Erythroblast (primary cell): ENCODE measurements around the gene PPP1R13B.

Source experiments
- DNase-seq, 2 experiments: peaks; one replicate each; lab custom pipeline; 2025; lab: John Stamatoyannopoulos, UW
- GATA1 ChIP-seq: IDR thresholded peaks from 2 replicates; pipeline ENCODE4 v1.6.1; 2011; ENCODE audit warnings: low read depth, mild to moderate bottlenecking, control low read depth, low read length, moderate library complexity
- POLR2A ChIP-seq: IDR thresholded peaks from 2 replicates; pipeline ENCODE4 v1.6.1; 2011; ENCODE audit warnings: mild to moderate bottlenecking, low read length

PPP1R13B gene

GRCh38 chr14:103739466-103739792, 107.9 kb downstream of the PPP1R13B start:
- TF ChIP-seq POLR2A (no peak), GATA1 (no peak)

GRCh38 chr14:103738701-103739451, 108.5 kb downstream of the PPP1R13B start:
- TF ChIP-seq GATA1 = no peak
- no peak for TF ChIP-seq POLR2A

More at GRCh38 chr14:103739466-103739792, 107.9 kb downstream of the PPP1R13B start:
- no peak for DNase-seq

GRCh38 chr14:103738166-103738565, 109.2 kb downstream of the PPP1R13B start:
- no peak for TF ChIP-seq POLR2A
- TF ChIP-seq GATA1 = no peak

More at GRCh38 chr14:103738701-103739451, 108.5 kb downstream of the PPP1R13B start:
- no peak for DNase-seq

GRCh38 chr14:103737432-103738045, 109.8 kb downstream of the PPP1R13B start:
- no peak for TF ChIP-seq GATA1
- TF ChIP-seq POLR2A = no peak
- DNase-seq = no peak

More at GRCh38 chr14:103738166-103738565, 109.2 kb downstream of the PPP1R13B start:
- DNase-seq = no peak

- TF ChIP-seq GATA1 (no peak), POLR2A (no peak)
- DNase-seq = no peak
Observed at GRCh38 chr14:103736546-103737431, 110.6 kb downstream of the PPP1R13B start.

- no peak for DNase-seq
Observed at GRCh38 chr14:103735815-103736545, 111.4 kb downstream of the PPP1R13B start.

GRCh38 chr14:103735439-103735814, 111.9 kb downstream of the PPP1R13B start:
- no peak for TF ChIP-seq POLR2A
- TF ChIP-seq GATA1 = no peak

More at GRCh38 chr14:103735815-103736545, 111.4 kb downstream of the PPP1R13B start:
- TF ChIP-seq POLR2A = no peak
- no peak for TF ChIP-seq GATA1

DNA sequence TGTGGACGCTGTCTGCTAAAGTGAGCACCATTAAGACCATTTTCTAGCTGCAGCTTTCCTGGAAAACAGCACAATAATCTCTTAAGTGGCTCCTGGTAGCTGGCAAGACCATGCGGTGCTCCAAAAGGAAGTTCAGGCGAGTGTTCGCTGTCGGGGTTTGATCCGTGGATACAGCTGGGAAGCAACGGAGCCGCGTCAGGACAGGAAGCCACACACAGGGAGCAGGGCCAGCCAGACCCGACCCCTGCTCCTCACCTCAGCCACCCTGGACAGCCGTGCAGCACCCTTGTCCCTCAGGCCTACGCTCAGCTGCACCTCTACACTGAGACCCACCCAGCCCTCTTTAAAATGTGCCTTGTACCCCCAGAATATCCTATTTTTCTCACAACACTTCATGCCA, 112.4 kb downstream of the PPP1R13B start:
- no peak for TF ChIP-seq POLR2A
- TF ChIP-seq GATA1 = no peak
- DNase-seq = no peak

More at GRCh38 chr14:103735439-103735814, 111.9 kb downstream of the PPP1R13B start:
- no peak for DNase-seq

DNA sequence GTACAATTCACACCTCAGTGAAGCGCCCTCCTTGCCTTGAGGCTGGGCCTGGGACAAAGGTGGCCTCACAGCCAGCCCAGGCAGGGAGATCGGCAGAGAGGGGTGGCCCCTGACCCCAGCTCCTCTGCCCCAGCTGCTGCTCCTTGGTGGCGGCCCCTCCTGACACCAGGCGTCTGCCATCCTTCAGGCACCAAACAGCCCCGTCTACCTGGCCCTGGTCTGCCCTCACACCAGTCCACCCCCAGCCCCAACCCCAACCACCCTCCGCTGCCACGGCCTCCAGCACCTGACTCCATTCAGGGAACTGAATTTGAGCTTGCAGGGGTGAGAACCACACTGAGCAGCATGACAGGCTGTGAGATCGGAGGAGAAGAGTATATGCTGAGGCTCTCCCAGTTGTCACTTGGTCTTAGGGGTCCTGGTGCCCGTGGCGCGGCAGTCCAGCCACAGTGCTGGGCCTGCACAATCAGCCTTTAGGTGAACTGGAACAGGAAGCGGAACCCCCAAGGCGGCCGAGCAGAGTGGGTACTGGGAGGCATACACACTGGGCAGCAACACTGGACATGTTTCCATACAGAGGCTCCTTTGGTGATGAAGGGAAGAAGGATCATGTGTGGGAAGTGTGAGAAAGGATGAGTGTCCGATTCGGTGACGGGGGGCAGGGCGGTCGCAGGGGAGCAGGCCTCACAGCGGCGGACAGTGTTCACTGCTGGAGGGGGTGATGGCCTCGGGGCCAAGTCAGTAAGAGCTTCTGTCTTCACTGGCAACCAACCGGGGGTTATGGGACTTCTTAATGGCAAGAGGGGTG, 113.1 kb downstream of the PPP1R13B start:
- no peak for DNase-seq
- TF ChIP-seq POLR2A (no peak), GATA1 (no peak)

GRCh38 chr14:103733651-103734050, 113.7 kb downstream of the PPP1R13B start:
- no peak for TF ChIP-seq GATA1
- TF ChIP-seq POLR2A = no peak

DNA sequence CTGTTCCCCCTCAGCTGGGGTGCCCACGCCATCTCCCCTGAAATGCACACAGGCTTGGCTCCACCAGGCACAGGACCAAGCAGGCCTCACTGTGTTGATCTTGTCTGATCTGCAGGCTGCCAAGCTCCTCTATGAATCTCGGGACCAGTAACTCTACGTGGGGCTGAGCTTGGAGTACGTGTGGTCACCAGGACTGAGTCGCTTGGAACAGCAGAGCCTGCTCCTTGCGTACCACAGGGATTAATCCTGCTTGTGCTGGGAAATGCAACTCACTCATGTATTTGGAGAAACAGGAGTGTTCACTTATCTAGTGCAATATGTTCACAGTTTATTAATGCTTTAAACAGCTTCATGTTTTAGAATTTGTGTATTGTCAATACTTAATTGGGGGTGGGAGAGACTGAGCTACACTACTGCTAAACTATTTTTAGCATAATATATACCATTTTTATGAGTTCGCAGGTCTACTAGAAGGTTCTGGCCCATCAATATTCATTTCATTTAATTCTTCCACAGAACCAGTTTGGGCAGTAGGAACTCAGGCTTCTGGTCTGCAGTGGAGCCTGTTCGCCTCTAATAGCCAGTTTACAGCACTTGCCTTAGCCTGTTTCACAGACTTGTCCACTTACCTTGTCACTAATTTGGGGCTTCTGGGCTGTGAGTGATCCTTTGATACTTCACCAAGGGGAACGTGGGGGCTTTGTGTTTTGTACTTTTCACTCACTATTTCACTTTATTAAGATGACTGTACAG, 114.3 kb downstream of the PPP1R13B start:
- no peak for DNase-seq

More at GRCh38 chr14:103733651-103734050, 113.7 kb downstream of the PPP1R13B start:
- no peak for DNase-seq

More for the DNA sequence above, 114.3 kb downstream of the PPP1R13B start:
- TF ChIP-seq GATA1 (no peak), POLR2A (no peak)
